NB4 (cell line): ENCODE measurements around the gene POLR3E.

Experiments used
- CTCF ChIP-seq: IDR thresholded peaks from one replicate; pipeline ENCODE4 v1.5.1; 2012; ENCODE audit warnings: low read depth, low read length
- POLR2A ChIP-seq: IDR thresholded peaks from 2 replicates; pipeline ENCODE4 v1.6.1; 2011; ENCODE audit warnings: mild to moderate bottlenecking; ENCODE audit not compliant: insufficient read length; ENCODE audit errors: extremely low read depth

DNA sequence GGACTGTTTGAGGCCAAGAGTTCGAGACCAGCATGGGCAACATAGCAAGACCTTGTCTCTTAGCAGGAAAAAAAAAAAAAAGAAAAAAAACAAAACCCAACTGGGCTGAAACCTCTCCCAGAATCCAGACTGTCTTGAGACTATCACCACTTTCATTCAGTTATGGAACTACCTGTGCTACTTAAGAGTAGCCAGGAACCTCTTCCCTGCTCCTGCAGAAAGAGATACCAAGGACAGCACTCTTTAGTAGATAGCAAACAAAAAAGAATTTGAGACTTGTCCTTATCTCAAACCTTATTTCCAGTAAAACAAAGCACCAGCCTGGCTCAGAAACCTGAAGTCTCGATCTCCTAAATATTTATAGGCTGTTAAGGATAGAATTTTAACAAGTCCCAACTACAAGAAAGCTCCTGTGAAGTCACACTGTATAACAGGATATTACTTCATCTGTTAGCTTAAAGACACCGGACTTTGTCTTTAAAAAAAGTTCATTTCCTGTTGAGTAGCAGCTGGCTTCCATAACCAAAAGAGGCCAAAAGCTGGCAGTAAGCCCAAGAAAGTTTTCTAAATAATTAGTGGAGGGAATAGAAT is 72.1 kb downstream of the POLR3E start:
- TF ChIP-seq POLR2A = no peak
- TF ChIP-seq CTCF = no peak
